Lung (tissue), 12 donors: ENCODE data around the gene MED16. TPM values are rescaled to one million over a fixed set of nuclear protein-coding genes. Genes with fewer than 3 reads are reported as not detected.

Experiments used
- ATAC-seq: fragments of 200-7000 bp; cut with Tn5 transposase; one replicate; pipeline ENCODE4 v1.9.1; 2020; ENCODE audit warnings: moderate number of reproducible peaks; ENCODE audit not compliant: insufficient read depth, low FRiP score
- DNase-seq, 3 donors: peaks; one replicate each; pipeline ENCODE4 v3.0.0-alpha.2; 2013 to 2017
- H3K27ac ChIP-seq, 2 donors: one replicate each; pipeline ENCODE4 v1.5.1; 2013; ENCODE audit warnings: mild to moderate bottlenecking in 2 of 2, moderate library complexity in 2 of 2, control low read depth in 1 of 2, inconsistent platforms in 1 of 2, low read depth in 1 of 2, low read length in 1 of 2
- H3K27me3 ChIP-seq, 3 donors: one replicate each; pipeline ENCODE4 v1.5.1; 2013; ENCODE audit warnings: low read length in 2 of 3; ENCODE audit not compliant: control insufficient read depth in 3 of 3, insufficient read depth in 3 of 3
- H3K36me3 ChIP-seq, 4 donors: one replicate each; pipeline ENCODE4 v1.5.1; 2013; ENCODE audit warnings: low read length in 4 of 4, mild to moderate bottlenecking in 1 of 4, moderate library complexity in 1 of 4; ENCODE audit not compliant: control insufficient read depth in 4 of 4, insufficient read depth in 4 of 4
- H3K4me1 ChIP-seq, 5 donors: one replicate each; pipeline ENCODE4 v1.5.1; 2013; ENCODE audit warnings: low read length in 5 of 5, mild to moderate bottlenecking in 2 of 5, moderate library complexity in 1 of 5; ENCODE audit not compliant: control insufficient read depth in 5 of 5, insufficient read depth in 5 of 5
- H3K4me3 ChIP-seq: one replicate; pipeline ENCODE4 v1.5.1; 2013; ENCODE audit warnings: mild to moderate bottlenecking, control low read depth, moderate library complexity
- H3K9ac ChIP-seq, 2 donors: one replicate each; pipeline ENCODE4 v1.5.1; 2013; ENCODE audit warnings: low read length in 2 of 2, control low read depth in 1 of 2; ENCODE audit not compliant: insufficient read depth in 1 of 2
- H3K9me3 ChIP-seq, 4 donors: one replicate each; pipeline ENCODE4 v1.5.1; 2013; ENCODE audit warnings: low read length in 3 of 4, mild to moderate bottlenecking in 1 of 4, moderate library complexity in 1 of 4; ENCODE audit not compliant: control insufficient read depth in 4 of 4, insufficient read depth in 3 of 4
- CTCF ChIP-seq: IDR thresholded peaks from 2 replicates; pipeline ENCODE4 v1.5.1; 2012; ENCODE audit warnings: mild to moderate bottlenecking; ENCODE audit errors: control extremely low read depth, extremely low read depth
- WGBS, 2 donors: extraction: QIAGEN DNeasy Blood & Tissue Kit; methylation state at CpG; one replicate each; pipeline ENCODE4 v1.1.7; 2013; 5-methylcytosine and 5-hydroxymethylcytosine counted together
- polyA plus RNA-seq, 2 donors: library from polyadenylated mRNA; stranded (reverse); fragments of 200-250 nt; gene quantifications; one replicate each; pipeline ENCODE4 v1.2.1, GENCODE V29; 2013
- total RNA-seq, 2 donors: library from RNA; depleted of rRNA in 1 of 2; stranded (reverse); fragments of >200 nt in 1 of 2; gene quantifications; one replicate each; pipeline ENCODE4 v1.2.1, GENCODE V29; 2014 to 2021
- donor health status: control.
- donor health status: control.
- donor health status: Bipolar disorder and iron deficiency.
- donor health status: healthy.
- donor health status: DM: yes; HTN: yes; CAD: no.

MED16 gene
- total and polyA plus RNA-seq, 4 donors, result 38.7 to 72.3 (median 52.3) TPM

GRCh38 chr19:941292-942132 is 48.5 kb upstream of the MED16 start:
- Histone ChIP-seq H3K9me3 (peaks cover 0 to 2% (median 0%) of the 10 kb centered on the region in 4 donors), H3K27me3 (no peaks in the 10 kb centered on the region), H3K27ac (peak overlapping the region in 1 of 2 donors; percentile 85), H3K36me3 (peaks cover 0 to 20% (median 8%) of the 10 kb centered on the region in 4 donors), H3K9ac (no peak overlapping the region), H3K4me3 (no peak overlapping the region), H3K4me1 (peaks cover 0 to 35% (median 16%) of the 10 kb centered on the region in 5 donors)
- TF ChIP-seq CTCF, result no peak
- WGBS, 2 donors, result 63 to 73% methylated on average over 44 to 45 of the region's 45 CpGs
- no peak for DNase-seq
- no peak for ATAC-seq

- peak; percentile 85 for ATAC-seq
- H3K9me3 ChIP-seq, result peaks cover 0 to 2% (median 0%) of the 10 kb centered on the region in 4 donors
- whole genome bisulfite sequencing, 2 donors, result 4 to 8% methylated on average over 41 to 64 of the region's 64 CpGs
- H3K27me3 ChIP-seq, result no peaks in the 10 kb centered on the region
- H3K36me3 ChIP-seq, result peaks cover 0 to 20% (median 8%) of the 10 kb centered on the region in 4 donors
- no peak overlapping the region for H3K4me3 ChIP-seq
- DNase-seq, result peak in 2 of 3 donors; percentile 48 to 70
- TF ChIP-seq CTCF, result no peak
- H3K27ac ChIP-seq, result peak overlapping the region; percentile 73 to 85
- H3K9ac ChIP-seq, result peak overlapping the region in 1 of 2 donors; percentile 9
- H3K4me1 ChIP-seq, result peaks cover 0 to 33% (median 16%) of the 10 kb centered on the region in 5 donors
Observed at GRCh38 chr19:940591-941291, 47.8 kb upstream of the MED16 start.

GRCh38 chr19:939922-940321 is 46.9 kb upstream of the MED16 start:
- WGBS, 2 donors, result 96 to 97% methylated on average over 7 of the region's 7 CpGs
- peak overlapping the region in 1 of 2 donors; percentile 9 for H3K9ac ChIP-seq
- ATAC-seq, result no peak

More at GRCh38 chr19:939922-940321, 46.9 kb upstream of the MED16 start:
- H3K27me3 ChIP-seq, result no peaks in the 10 kb centered on the region
- H3K9me3 ChIP-seq, result peaks cover 0 to 2% (median 0%) of the 10 kb centered on the region in 4 donors
- peak overlapping the region in 1 of 2 donors; percentile 85 for H3K27ac ChIP-seq
- TF ChIP-seq CTCF, result no peak
- peaks cover 0 to 31% (median 20%) of the 10 kb centered on the region in 5 donors for H3K4me1 ChIP-seq
- no peak for DNase-seq
- peaks cover 0 to 20% (median 8%) of the 10 kb centered on the region in 4 donors for H3K36me3 ChIP-seq
- H3K4me3 ChIP-seq, result no peak overlapping the region
